Mammary epithelial cell (primary cell): ENCODE results near the gene FAM13A.
"Not testable (repeated sequence)": the region's sequence is repeated elsewhere in the genome, so short reads cannot be mapped to it uniquely, and the experiment has no call there.

Experiments
- CTCF ChIP-seq, 2 donors: IDR thresholded peaks in 1 of 2; conservative IDR thresholded peaks in 1 of 2; 2 replicates each; pipeline ENCODE4 v1.5.1; 2011 to 2012; ENCODE audit warnings: inconsistent platforms in 2 of 2, low read length in 2 of 2, mild to moderate bottlenecking in 2 of 2, control low read depth in 1 of 2, low read depth in 1 of 2; ENCODE audit not compliant: insufficient read depth in 1 of 2; ENCODE audit errors: extremely low read depth in 1 of 2
- EZH2 ChIP-seq: IDR thresholded peaks from 2 replicates; pipeline ENCODE4 v1.6.1; 2012; ENCODE audit warnings: low read length, inconsistent platforms, borderline replicate concordance

DNA sequence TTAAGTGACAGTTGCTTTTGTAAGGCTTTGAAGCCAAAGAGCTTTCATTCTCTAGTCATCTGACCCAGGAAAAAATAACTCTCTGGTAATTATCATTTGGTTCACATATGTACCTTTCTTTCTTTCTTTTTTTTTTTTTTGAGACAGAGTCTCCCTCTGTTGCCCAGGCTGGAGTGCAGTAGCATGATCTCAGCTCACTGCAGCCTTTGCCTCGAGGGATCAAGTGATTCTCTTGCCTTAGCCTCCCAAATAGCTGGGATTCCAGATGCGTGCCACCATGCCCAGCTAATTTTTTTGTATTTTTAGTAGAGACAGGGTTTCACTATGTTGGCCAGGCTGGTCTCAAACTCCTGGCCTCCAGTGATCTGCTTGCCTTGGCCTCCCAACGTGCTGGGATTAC lies 169.6 kb downstream of the FAM13A start:
- not testable (repeated sequence) for TF ChIP-seq CTCF (conservative IDR thresholded peaks at IDR 0.05 in 1 of 2, IDR thresholded peaks at IDR 0.05 in 1 of 2; ENCODE audit: extremely low read depth in 1 of 2, insufficient read depth in 1 of 2, low read depth in 1 of 2, low read length in 2 of 2); EZH2
